ENCODE results near the gene RCE1.

The RCE1 gene

DNA sequence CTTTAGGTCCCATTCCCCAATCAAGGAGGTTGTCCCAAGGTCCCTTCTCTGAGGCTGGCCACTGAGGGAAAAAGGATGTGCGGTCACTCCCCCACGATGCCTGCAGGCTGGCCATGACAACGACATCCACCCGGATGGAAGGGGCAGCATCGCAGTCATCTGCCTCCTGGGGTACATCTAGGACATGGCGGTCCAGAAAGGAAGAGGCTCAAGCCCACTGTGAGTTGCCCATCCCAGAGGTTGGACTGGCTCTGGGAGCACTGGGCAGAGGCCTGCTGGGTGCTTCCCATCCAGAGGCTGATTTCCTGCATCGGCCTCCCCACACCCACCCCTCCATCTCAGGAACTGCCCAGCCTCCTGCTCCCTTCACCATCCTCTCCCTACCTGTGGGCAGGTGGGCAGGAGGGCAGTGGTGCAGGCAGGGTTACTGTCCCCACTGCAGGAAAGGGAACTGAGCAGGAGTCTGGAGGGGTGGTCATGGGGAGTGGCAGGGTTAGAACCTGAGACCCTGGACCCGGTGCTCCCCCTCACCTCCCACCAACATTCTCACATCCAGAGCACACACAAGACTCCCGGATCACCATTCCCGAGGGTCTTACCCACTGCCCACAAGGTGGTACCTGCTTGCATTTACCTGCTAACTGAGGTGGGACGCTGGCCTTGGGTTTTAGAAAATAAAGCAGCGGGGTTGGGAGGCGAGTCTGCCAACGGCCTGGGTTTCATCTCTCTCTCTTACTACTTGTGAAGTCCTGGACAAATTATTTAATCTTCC is 4.4 kb downstream of the RCE1 start:
- ChIA-PET POLR2A (no interaction called here), CTCF (no interaction called here)
- DNase-seq (ENCODE audit: extremely low spot score) = no peak
- TF ChIP-seq SUZ12 (IDR thresholded peaks at IDR 0.05) = no peak
- no peak for TF ChIP-seq CTBP1 (IDR thresholded peaks at IDR 0.05; ENCODE audit: borderline replicate concordance)
- TF ChIP-seq BHLHE40 (IDR thresholded peaks at IDR 0.05; ENCODE audit: borderline replicate concordance) = no peak
- no peak for TF ChIP-seq ELF4 (IDR thresholded peaks at IDR 0.05)
- TF ChIP-seq SP1 (IDR thresholded peaks at IDR 0.05) = no peak
- TF ChIP-seq FOXK2 (IDR thresholded peaks at IDR 0.05) = no peak
- TF ChIP-seq HDGF (IDR thresholded peaks at IDR 0.05; ENCODE audit: borderline replicate concordance) = no peak
- TF ChIP-seq TARDBP (IDR thresholded peaks at IDR 0.05) = no peak
- TF ChIP-seq FOXM1 (IDR thresholded peaks at IDR 0.05; ENCODE audit: borderline replicate concordance) = no peak
- TF ChIP-seq ARNT (IDR thresholded peaks at IDR 0.05) = no peak
- TF ChIP-seq NFRKB (IDR thresholded peaks at IDR 0.05) = no peak
- no peak for TF ChIP-seq L3MBTL2 (conservative IDR thresholded peaks at IDR 0.05)
- no peak for TF ChIP-seq PKNOX1 (IDR thresholded peaks at IDR 0.05)

DNA sequence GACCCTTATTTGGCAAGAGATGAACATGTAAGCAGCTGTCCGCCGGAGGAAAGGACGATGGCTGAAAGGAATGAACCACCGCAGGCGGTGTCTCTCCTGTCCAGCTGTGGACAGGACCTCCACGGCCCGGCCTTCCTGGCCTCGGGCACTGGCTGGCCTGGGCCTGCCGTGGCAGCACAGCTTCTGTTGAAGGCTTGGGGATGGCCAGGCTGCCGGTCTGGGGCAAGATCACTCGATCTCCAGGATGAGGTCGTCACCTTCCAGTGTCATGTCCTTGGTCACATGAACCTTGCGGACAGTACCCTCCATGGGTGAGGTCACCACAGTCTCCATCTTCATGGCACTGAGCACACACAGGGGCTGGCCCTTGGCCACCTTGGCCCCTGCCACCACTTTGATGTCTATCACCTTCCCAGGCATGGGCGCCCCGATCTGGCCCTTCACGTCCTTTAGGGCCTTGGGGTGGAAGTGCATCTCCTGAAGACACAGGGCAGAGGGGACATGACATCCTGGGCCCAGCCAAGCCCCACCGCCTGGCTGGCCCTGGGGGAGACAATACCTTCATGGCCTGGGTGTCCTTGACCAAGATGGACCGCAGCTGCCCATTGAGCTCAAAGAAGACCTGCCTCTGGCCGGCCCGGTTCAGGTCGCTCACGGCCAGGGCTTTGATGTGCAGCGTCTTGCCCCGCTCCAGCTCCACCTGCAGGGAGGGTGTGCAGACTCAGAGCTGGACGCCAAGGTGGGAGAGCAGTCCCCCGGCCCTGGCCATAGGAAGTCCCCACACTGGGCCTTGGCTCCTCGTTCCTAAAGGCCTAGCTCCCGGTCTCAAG is 5.6 kb downstream of the RCE1 start:
- CTCF ChIA-PET = no interaction called here
- DNase-seq (ENCODE audit: extremely low spot score) = no peak
- TF ChIP-seq NFRKB (IDR thresholded peaks at IDR 0.05) (no peak), ZNF384 (IDR thresholded peaks at IDR 0.05) (no peak), FOXK2 (IDR thresholded peaks at IDR 0.05) (no peak), LEF1 (IDR thresholded peaks at IDR 0.05; ENCODE audit: borderline replicate concordance) (no peak), ELF4 (IDR thresholded peaks at IDR 0.05) (no peak), FOXA1 (IDR thresholded peaks at IDR 0.05) (no peak), HDGF (IDR thresholded peaks at IDR 0.05; ENCODE audit: borderline replicate concordance) (no peak), SUZ12 (IDR thresholded peaks at IDR 0.05) (no peak), ARNT (IDR thresholded peaks at IDR 0.05) (no peak), SP1 (IDR thresholded peaks at IDR 0.05) (no peak), L3MBTL2 (conservative IDR thresholded peaks at IDR 0.05) (no peak)
- POLR2A ChIA-PET = interaction anchor here (2.2 kb wide), 1 partner anchor 9 kb away, joined by 5 read pairs; no protein-coding TSS in a partner anchor

DNA sequence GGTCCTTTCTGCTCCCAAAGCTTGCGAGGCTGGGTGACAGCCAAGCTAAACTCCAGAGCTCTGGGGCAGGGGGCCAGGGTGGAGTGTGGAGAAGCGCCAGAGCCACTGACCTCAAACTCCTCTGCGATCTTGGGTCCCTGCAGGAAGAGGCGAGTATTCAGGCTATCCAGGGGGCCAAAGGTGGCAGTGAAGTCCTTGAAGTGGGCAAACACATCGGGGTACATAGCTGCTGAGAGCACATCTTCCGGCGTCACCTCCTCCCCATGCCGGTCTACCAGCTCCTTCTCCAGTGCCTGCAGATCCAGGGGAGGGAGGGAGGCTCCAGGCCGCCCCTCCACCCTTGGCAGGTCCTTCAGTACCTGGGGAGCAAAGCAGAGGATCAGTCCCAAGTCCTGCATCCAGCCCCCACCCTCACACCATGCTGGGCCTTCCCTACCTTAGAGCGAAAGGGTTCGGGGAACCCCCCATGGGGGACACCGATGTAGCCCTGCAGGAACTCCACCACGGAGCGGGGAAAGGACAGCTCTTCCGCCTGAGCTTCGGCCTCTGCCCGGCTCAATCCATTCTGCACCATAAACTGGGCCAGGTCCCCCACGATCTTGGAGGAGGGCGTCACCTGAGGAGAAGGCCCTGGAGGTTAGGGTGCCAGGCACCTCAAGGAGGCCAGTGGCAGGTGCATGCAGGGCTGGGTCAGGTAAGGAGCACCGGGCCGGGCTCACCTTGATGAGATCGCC is 6.4 kb downstream of the RCE1 start:
- DNase-seq (ENCODE audit: extremely low spot score) = no peak
- no peak for TF ChIP-seq L3MBTL2 (conservative IDR thresholded peaks at IDR 0.05)
- no peak for TF ChIP-seq NFRKB (IDR thresholded peaks at IDR 0.05)
- TF ChIP-seq SP1 (IDR thresholded peaks at IDR 0.05) = no peak
- no peak for TF ChIP-seq FOXK2 (IDR thresholded peaks at IDR 0.05)
- no peak for TF ChIP-seq ZNF384 (IDR thresholded peaks at IDR 0.05)
- TF ChIP-seq TARDBP (IDR thresholded peaks at IDR 0.05) = no peak
- no peak for TF ChIP-seq FOXA1 (IDR thresholded peaks at IDR 0.05)
- no peak for TF ChIP-seq FOXM1 (IDR thresholded peaks at IDR 0.05; ENCODE audit: borderline replicate concordance)
- no peak for TF ChIP-seq ARNT (IDR thresholded peaks at IDR 0.05)
- no peak for TF ChIP-seq PKNOX1 (IDR thresholded peaks at IDR 0.05)
- no peak for TF ChIP-seq ELF4 (IDR thresholded peaks at IDR 0.05)
- no peak for TF ChIP-seq SUZ12 (IDR thresholded peaks at IDR 0.05)
- no peak for TF ChIP-seq HDGF (IDR thresholded peaks at IDR 0.05; ENCODE audit: borderline replicate concordance)
- no peak for TF ChIP-seq BHLHE40 (IDR thresholded peaks at IDR 0.05; ENCODE audit: borderline replicate concordance)
- TF ChIP-seq CTBP1 (IDR thresholded peaks at IDR 0.05; ENCODE audit: borderline replicate concordance) = no peak
- TF ChIP-seq LEF1 (IDR thresholded peaks at IDR 0.05; ENCODE audit: borderline replicate concordance) = no peak
- ChIA-PET POLR2A (interaction anchor here (2.2 kb wide), 1 partner anchor 10 kb away, joined by 5 read pairs; no protein-coding TSS in a partner anchor), CTCF (no interaction called here)

GRCh38 chr11:66850235-66850587 is 7.0 kb downstream of the RCE1 start:
- TF ChIP-seq FOXK2 (IDR thresholded peaks at IDR 0.05) = no peak
- no peak for TF ChIP-seq SUZ12 (IDR thresholded peaks at IDR 0.05)
- TF ChIP-seq NFRKB (IDR thresholded peaks at IDR 0.05) = no peak
- no peak for TF ChIP-seq FOXA1 (IDR thresholded peaks at IDR 0.05)
- no peak for TF ChIP-seq PKNOX1 (IDR thresholded peaks at IDR 0.05)
- DNase-seq (ENCODE audit: extremely low spot score) = no peak
- ChIA-PET CTCF (no interaction called here), POLR2A (interaction anchor here (2.2 kb wide), 1 partner anchor 10 kb away, joined by 5 read pairs; no protein-coding TSS in a partner anchor)

GRCh38 chr11:66850588-66851238 is 7.5 kb downstream of the RCE1 start:
- TF ChIP-seq FOXK2 (IDR thresholded peaks at IDR 0.05) = no peak
- no peak for TF ChIP-seq FOXA1 (IDR thresholded peaks at IDR 0.05)
- no peak for TF ChIP-seq TARDBP (IDR thresholded peaks at IDR 0.05)
- no peak for TF ChIP-seq L3MBTL2 (conservative IDR thresholded peaks at IDR 0.05)
- no peak for TF ChIP-seq BHLHE40 (IDR thresholded peaks at IDR 0.05; ENCODE audit: borderline replicate concordance)
- TF ChIP-seq HDGF (IDR thresholded peaks at IDR 0.05; ENCODE audit: borderline replicate concordance) = no peak
- no peak for TF ChIP-seq CTBP1 (IDR thresholded peaks at IDR 0.05; ENCODE audit: borderline replicate concordance)
- no peak for TF ChIP-seq ELF4 (IDR thresholded peaks at IDR 0.05)
- no peak for TF ChIP-seq ARNT (IDR thresholded peaks at IDR 0.05)
- TF ChIP-seq SP1 (IDR thresholded peaks at IDR 0.05) = no peak
- no peak for TF ChIP-seq ZNF384 (IDR thresholded peaks at IDR 0.05)
- TF ChIP-seq NFRKB (IDR thresholded peaks at IDR 0.05) = no peak
- no peak for TF ChIP-seq SUZ12 (IDR thresholded peaks at IDR 0.05)
- no peak for TF ChIP-seq PKNOX1 (IDR thresholded peaks at IDR 0.05)
- CTCF ChIA-PET = no interaction called here
- no peak for DNase-seq (ENCODE audit: extremely low spot score)
- POLR2A ChIA-PET = no interaction called here

Data from HEK293T (cell line).